Sigmoid colon (tissue), 7 donors: ENCODE measurements around the gene COG5. TPM values are rescaled to one million over a fixed set of nuclear protein-coding genes. Genes with fewer than 3 reads are reported as not detected.

Experiments used
- DNase-seq: peaks from one replicate; pipeline ENCODE4 v3.0.0-alpha.2; 2019
- H3K27ac ChIP-seq, 4 donors: fragments of 200-600 bp; sonication (generic); one replicate each; pipeline ENCODE4 v1.5.1; 2016 to 2019; ENCODE audit warnings: mild to moderate bottlenecking in 1 of 4
- H3K27me3 ChIP-seq, 3 donors: fragments of 200-600 bp; sonication (generic); one replicate each; pipeline ENCODE4 v1.5.1; 2019; ENCODE audit warnings: mild to moderate bottlenecking in 1 of 3
- H3K36me3 ChIP-seq, 4 donors: fragments of 200-600 bp; sonication (generic); one replicate each; pipeline ENCODE4 v1.5.1; 2016 to 2019
- H3K4me1 ChIP-seq, 4 donors: fragments of 200-600 bp; sonication (generic); one replicate each; pipeline ENCODE4 v1.5.1; 2017 to 2019
- H3K4me3 ChIP-seq, 4 donors: fragments of 200-600 bp; sonication (generic); one replicate each; pipeline ENCODE4 v1.5.1; 2017 to 2019; ENCODE audit warnings: mild to moderate bottlenecking in 2 of 4, moderate library complexity in 1 of 4
- H3K9me3 ChIP-seq, 4 donors: fragments of 200-600 bp in 3 of 4; sonication (generic) in 3 of 4; one replicate each; pipeline versions ENCODE4 v1.5.1 to v1.6.1; 2013 to 2019
- EP300 ChIP-seq, 4 donors: sonication (generic); formaldehyde crosslinking; IDR thresholded peaks; one replicate each; pipeline ENCODE4 v1.6.1; 2017; ENCODE audit warnings: antibody characterized with exemption in 4 of 4
- POLR2A ChIP-seq, 2 donors: fragments of 450-650 bp; IDR thresholded peaks; one replicate each; pipeline ENCODE4 v1.6.1; 2016; ENCODE audit warnings: antibody characterized with exemption in 2 of 2, mild to moderate bottlenecking in 2 of 2, moderate library complexity in 2 of 2
- POLR2AphosphoS5 ChIP-seq, 4 donors: sonication (generic); formaldehyde crosslinking; IDR thresholded peaks; one replicate each; pipeline ENCODE4 v1.6.1; 2017; ENCODE audit warnings: antibody characterized with exemption in 4 of 4
- WGBS, 2 donors: extraction: QIAGEN DNeasy Blood & Tissue Kit; methylation state at CpG; one replicate each; pipeline ENCODE4 v1.1.7; 2013; 5-methylcytosine and 5-hydroxymethylcytosine counted together
- intact Hi-C: fragments of 100-400 bp; cut with DNase I; formaldehyde crosslinking; loops from one replicate; pipeline ENCODE4 v1.15.1; 2023
- polyA plus RNA-seq, 3 donors: library from polyadenylated mRNA; stranded (reverse); fragments of 200-250 nt; gene quantifications; one replicate each; pipeline ENCODE4 v1.2.3, GENCODE V29; 2013
- total RNA-seq, 4 donors: library from RNA; depleted of rRNA; stranded (reverse); fragments of >200 nt; gene quantifications; one replicate each; pipeline ENCODE4 v1.1.0, GENCODE V29; 2016
- TF ChIP-seq, protein P1 (sequence below), 4 experiments: fragments of 450-650 bp in 3 of 4; fragments of 200-600 bp in 1 of 4; IDR thresholded peaks; one replicate each; pipeline ENCODE4 v1.5.1; 2016 to 2019; ENCODE audit warnings: antibody characterized with exemption in 4 of 4, mild to moderate bottlenecking in 3 of 4, moderate library complexity in 2 of 4
- donor health status: healthy with polysubstance abuse.
- donor health status: Bipolar disorder and iron deficiency.
- donor health status: healthy.

Gene COG5
- total and polyA plus RNA-seq, 7 donors = 11.0 to 73.4 (median 27.6) TPM

DNA sequence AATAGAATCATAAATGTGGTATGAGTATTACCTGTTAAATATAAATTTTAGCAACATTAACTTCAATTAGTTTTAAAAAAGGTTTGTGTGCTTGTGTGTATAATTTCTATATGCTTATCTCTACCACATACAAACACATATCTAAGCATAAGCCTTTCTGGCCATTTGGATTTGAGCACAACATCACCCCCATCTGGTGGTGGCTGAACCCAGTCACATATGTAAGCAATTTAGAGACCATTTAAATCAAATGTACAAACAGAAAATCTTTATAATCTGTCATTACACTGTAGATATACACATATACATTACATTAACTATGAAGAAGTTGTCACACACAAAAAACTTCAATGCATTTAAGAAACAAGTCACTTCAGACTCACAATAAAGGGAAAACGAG lies 62.1 kb downstream of the COG5 start:
- no peak for TF ChIP-seq POLR2A (IDR thresholded peaks at IDR 0.05)
- TF ChIP-seq, protein P1, sequence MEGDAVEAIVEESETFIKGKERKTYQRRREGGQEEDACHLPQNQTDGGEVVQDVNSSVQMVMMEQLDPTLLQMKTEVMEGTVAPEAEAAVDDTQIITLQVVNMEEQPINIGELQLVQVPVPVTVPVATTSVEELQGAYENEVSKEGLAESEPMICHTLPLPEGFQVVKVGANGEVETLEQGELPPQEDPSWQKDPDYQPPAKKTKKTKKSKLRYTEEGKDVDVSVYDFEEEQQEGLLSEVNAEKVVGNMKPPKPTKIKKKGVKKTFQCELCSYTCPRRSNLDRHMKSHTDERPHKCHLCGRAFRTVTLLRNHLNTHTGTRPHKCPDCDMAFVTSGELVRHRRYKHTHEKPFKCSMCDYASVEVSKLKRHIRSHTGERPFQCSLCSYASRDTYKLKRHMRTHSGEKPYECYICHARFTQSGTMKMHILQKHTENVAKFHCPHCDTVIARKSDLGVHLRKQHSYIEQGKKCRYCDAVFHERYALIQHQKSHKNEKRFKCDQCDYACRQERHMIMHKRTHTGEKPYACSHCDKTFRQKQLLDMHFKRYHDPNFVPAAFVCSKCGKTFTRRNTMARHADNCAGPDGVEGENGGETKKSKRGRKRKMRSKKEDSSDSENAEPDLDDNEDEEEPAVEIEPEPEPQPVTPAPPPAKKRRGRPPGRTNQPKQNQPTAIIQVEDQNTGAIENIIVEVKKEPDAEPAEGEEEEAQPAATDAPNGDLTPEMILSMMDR (IDR thresholded peaks at IDR 0.05) = no peak
- TF ChIP-seq EP300 (IDR thresholded peaks at IDR 0.05) = no peak
- TF ChIP-seq POLR2AphosphoS5 (IDR thresholded peaks at IDR 0.05) = no peak
- no peaks in the 10 kb centered on the region for H3K4me1 ChIP-seq
- no peaks in the 10 kb centered on the region for H3K27me3 ChIP-seq
- H3K27ac ChIP-seq = no peak overlapping the region
- H3K36me3 ChIP-seq = no peaks in the 10 kb centered on the region
- no peaks in the 10 kb centered on the region for H3K9me3 ChIP-seq
- WGBS, 2 donors = 70 to 97% methylated on average over 1 of the region's 1 CpG
- no peak overlapping the region for H3K4me3 ChIP-seq
- DNase-seq = no peak
- intact Hi-C loops = no loop called here

DNA sequence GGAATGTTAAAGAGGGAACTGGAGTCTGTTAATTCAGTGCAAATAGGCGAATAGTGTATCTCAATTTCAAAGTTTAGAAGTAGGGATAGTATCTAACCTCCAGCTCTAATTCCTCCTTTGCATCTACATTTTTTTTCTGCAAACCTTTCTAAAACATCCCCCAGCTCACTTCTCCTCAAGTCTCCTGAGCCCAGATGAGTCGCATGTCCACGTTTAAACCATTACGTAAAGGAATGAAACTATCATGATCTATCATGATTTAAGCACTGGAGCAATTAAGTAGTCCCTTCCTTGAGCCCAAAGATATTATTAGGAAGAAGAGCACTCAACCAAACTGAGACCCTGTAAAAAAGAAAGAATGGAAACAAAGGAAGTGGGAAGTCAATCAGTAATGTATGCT lies 64.0 kb downstream of the COG5 start:
- H3K27me3 ChIP-seq = no peaks in the 10 kb centered on the region
- H3K4me1 ChIP-seq = no peaks in the 10 kb centered on the region
- no peak overlapping the region for H3K4me3 ChIP-seq
- no peaks in the 10 kb centered on the region for H3K36me3 ChIP-seq
- no peak overlapping the region for H3K27ac ChIP-seq
- 93 to 94% methylated on average over 4 of the region's 4 CpGs for WGBS, 2 donors
- H3K9me3 ChIP-seq = no peaks in the 10 kb centered on the region
- intact Hi-C loops = no loop called here
- TF ChIP-seq POLR2A (IDR thresholded peaks at IDR 0.05) (no peak), POLR2AphosphoS5 (IDR thresholded peaks at IDR 0.05) (no peak), EP300 (IDR thresholded peaks at IDR 0.05) (no peak)
- TF ChIP-seq, protein P1 (IDR thresholded peaks at IDR 0.05) = no peak
- no peak for DNase-seq

DNA sequence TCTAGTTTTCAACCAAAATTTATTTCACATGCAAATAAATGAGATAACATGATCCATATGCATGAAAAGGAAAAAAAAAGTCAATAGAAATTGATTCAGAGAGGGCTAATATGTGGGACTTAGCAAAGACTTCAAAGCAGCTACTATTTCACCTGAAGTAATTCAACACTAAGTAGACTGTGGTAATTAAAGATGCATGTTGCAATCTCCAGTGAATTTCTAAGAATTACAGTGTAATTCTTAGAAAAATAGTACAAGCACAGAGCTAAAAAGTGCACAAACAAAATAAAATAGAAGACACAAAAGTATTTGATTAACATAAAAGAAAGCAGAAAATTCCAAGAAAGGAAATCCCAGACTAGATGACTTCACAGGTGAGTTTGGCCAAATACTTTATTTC lies 68.2 kb downstream of the COG5 start:
- intact Hi-C loops = no loop called here
- Histone ChIP-seq H3K4me3 (no peak overlapping the region), H3K27ac (no peak overlapping the region), H3K9me3 (no peaks in the 10 kb centered on the region), H3K4me1 (no peaks in the 10 kb centered on the region), H3K27me3 (no peaks in the 10 kb centered on the region), H3K36me3 (no peaks in the 10 kb centered on the region)
- no peak for DNase-seq
- TF ChIP-seq EP300 (IDR thresholded peaks at IDR 0.05) = no peak
- no peak for TF ChIP-seq POLR2AphosphoS5 (IDR thresholded peaks at IDR 0.05)
- TF ChIP-seq, protein P1 (IDR thresholded peaks at IDR 0.05) = no peak
- no peak for TF ChIP-seq POLR2A (IDR thresholded peaks at IDR 0.05)

DNA sequence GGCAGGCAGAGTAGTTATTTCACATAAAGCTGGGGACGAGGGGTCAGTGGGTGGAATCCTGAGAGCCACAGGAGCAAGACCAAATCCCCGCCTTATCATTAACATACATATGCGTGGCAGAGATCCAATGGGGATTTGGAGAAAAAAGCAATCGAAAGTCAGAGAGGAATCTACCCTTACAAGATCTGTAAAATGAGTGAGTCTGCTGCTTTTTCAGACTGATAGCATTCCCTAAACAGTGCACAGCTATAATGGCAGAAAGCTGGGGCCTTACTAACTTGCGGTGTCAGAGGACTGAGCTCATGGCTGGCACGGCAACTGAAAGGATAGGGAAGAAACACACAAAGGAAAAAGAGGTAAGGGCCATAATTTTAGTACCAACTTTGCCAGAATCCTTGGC lies 68.8 kb downstream of the COG5 start:
- intact Hi-C loops = no loop called here
- Histone ChIP-seq H3K4me1 (no peaks in the 10 kb centered on the region), H3K9me3 (no peaks in the 10 kb centered on the region), H3K36me3 (no peaks in the 10 kb centered on the region), H3K27ac (no peak overlapping the region), H3K4me3 (no peak overlapping the region), H3K27me3 (no peaks in the 10 kb centered on the region)
- WGBS, 2 donors = 84 to 92% methylated on average over 6 of the region's 6 CpGs
- no peak for DNase-seq
- TF ChIP-seq EP300 (IDR thresholded peaks at IDR 0.05) (no peak), POLR2AphosphoS5 (IDR thresholded peaks at IDR 0.05) (no peak), POLR2A (IDR thresholded peaks at IDR 0.05) (no peak)
- TF ChIP-seq, protein P1 (IDR thresholded peaks at IDR 0.05) = no peak

DNA sequence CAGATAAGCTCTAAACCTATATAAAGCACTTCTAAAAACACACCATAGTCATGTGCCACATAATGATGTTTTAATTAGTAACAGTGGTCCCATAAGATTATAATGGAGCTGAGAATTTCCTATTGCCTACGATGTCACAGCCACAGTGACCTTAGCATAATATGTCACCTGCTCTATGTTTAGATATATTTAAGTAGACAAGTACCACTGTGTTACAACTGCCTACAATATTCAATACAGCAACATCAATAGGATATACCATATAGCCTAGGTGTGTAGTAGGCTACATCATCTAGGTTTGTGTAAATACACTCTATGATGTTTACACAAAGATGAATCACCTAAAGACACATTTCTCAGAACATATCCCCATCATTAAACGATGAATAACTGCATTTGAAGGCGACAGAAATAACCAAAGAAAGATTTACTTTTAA lies 69.4 kb downstream of the COG5 start:
- H3K4me1 ChIP-seq = no peaks in the 10 kb centered on the region
- TF ChIP-seq EP300 (IDR thresholded peaks at IDR 0.05) (no peak), POLR2A (IDR thresholded peaks at IDR 0.05) (no peak), POLR2AphosphoS5 (IDR thresholded peaks at IDR 0.05) (no peak)
- TF ChIP-seq, protein P1 (IDR thresholded peaks at IDR 0.05) = no peak
- H3K4me3 ChIP-seq = no peak overlapping the region
- intact Hi-C loops = no loop called here
- no peaks in the 10 kb centered on the region for H3K27me3 ChIP-seq
- H3K9me3 ChIP-seq = no peaks in the 10 kb centered on the region
- no peak overlapping the region for H3K27ac ChIP-seq
- DNase-seq = no peak
- 28 to 76% methylated on average over 3 of the region's 3 CpGs for WGBS, 2 donors
- no peaks in the 10 kb centered on the region for H3K36me3 ChIP-seq
